HG03460 (cell line): ENCODE results near the gene WIPI1.
"Not testable (repeated sequence)": the region's sequence is repeated elsewhere in the genome, so short reads cannot be mapped to it uniquely, and the experiment has no call there.

Experiments
- ATAC-seq: cut with Tn5 transposase; IDR thresholded peaks from one replicate; pipeline ENCODE4 v1.9.1; 2021; ENCODE audit not compliant: unreplicated experiment

WIPI1 gene

GRCh38 chr17:68457168-68457538, at the start of gene WIPI1:
Gene WIPI1 (minus strand): TSS chr17:68457496. CDS start chr17:68457421, 75 bp downstream.
- peak; percentile 31 for ATAC-seq

- no peak for ATAC-seq
Measured at GRCh38 chr17:68505951-68506350, 48.7 kb upstream of the WIPI1 start.

DNA sequence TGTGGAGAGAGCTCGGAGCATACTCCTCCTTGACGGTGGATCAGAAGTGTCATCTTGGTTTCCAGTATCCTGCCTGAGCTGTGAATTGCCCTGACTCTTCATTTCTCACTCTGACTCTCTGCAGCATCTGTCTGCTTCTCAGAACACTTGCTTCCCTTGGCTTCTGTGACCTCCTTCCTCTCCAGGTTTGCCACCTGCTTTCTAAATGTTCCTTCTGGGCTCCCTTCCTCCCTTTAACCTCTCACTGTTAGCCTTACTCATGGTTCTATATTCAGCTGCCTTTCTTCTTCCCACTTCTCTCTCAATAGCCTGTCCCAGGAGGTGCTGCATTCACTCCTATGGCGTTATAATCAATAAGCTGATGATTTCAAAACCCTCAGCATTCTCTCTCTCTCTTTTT, 43.8 kb upstream of the WIPI1 start:
- ATAC-seq, result no peak

- no peak for ATAC-seq
Measured at GRCh38 chr17:68499587-68499986, 42.3 kb upstream of the WIPI1 start.

DNA sequence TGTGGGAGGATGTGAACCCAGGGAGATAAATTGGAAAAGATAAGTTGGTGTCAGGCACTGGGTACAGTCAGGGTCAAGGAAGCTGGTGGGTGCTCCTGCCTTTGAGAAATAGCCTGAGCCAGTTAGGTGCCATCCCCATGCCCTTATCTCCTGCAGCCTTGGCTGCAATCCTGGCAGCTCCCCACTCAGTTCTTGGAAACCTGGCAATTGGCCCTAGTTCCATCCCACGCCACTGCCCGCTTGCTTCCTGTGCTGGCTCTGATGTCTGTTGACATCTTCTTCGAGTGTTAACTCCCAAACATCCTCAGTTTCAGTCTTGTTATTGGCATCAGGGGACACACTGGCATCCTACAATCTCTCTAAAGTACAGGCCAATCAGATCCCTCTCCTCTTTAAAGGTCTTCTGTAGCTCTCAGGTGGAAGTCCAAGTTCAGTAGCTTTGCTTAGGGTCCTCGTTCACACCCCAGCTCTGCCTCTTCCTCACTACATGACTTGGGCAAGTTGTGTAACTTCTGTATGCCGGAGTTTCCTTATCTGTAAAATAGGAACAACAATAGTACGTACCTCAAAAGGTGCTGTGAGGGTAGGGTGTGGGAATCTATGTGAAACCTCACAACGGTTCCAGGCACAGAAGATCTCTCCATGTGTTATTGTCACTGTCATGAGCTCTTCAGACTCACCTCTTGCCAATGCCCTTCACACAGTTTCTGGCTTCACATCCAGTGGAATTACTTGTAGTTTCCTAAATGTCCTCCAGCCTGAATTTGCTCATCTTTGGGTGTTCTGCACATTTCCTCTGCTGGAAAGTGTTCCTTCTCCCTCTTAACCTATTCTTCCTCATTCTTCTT, 41.4 kb upstream of the WIPI1 start:
- peak; percentile 29 for ATAC-seq

GRCh38 chr17:68497885-68498319, 40.6 kb upstream of the WIPI1 start:
- ATAC-seq, result peak; percentile 95

- ATAC-seq, result no peak
Measured at GRCh38 chr17:68495081-68495480, 37.8 kb upstream of the WIPI1 start.

GRCh38 chr17:68492394-68493054, 35.2 kb upstream of the WIPI1 start:
- ATAC-seq, result not testable (repeated sequence)

- ATAC-seq, result no peak
Measured at GRCh38 chr17:68491381-68492231, 34.3 kb upstream of the WIPI1 start.

- no peak for ATAC-seq
Measured at GRCh38 chr17:68489919-68490318, 32.6 kb upstream of the WIPI1 start.

DNA sequence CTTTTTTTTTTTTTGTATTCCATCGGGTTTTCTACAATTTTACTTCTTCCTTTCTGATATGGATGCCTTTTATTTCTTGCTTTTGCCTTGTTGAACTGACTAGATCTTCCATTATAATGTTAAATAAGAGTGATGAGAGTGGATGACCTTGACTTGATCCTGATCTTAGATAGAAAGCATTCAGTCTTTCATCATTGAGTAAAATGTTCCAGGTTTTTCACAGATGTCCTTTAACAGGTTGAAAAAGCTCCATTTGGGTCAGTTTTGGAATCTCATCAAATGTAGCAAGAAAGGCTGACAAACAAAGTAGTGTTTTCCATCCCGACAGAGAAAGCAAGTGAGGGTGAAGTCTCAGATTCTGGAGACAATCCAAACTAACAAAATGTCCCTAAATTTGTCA, 27.2 kb upstream of the WIPI1 start:
- ATAC-seq, result no peak

- no peak for ATAC-seq
Measured at GRCh38 chr17:68482576-68483041, 25.3 kb upstream of the WIPI1 start.

- no peak for ATAC-seq
Measured at GRCh38 chr17:68480885-68481284, 23.6 kb upstream of the WIPI1 start.

DNA sequence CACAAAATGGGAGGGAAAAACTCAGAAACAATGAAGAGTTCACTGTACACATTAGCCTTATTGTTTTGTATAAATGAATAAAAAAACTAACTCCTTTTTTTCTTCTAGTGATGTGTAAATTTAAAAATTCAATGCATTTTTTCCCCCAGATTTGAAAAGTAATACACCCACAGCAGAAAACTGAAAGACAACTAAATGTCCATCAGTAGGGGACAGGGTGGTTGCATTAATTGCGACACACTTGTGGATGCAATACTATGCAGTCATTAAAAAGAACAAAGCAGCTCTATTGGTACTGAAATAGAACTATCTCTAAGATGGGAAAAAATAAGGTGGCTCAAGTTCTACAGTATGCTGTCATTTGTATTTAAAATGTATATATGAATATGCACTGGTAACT, 13.7 kb upstream of the WIPI1 start:
- ATAC-seq, result no peak

DNA sequence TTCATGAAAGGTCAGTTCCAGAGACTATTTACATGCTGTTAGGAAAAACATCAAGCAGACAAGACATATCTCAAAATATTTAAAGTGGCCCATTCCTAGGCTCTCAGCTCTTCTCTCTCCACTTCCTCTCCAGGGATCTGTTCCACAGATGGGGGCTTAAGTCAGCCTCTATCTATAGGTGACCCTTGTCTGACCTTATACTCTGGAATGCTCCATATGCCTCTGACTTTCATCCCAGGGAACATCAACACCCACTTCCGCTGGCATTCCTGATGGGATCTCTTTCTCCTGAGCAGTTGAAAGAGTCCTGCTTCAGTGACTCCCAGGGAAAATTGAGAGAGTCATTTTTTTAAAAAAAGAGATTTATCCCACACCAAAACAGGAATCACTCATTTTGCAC, 11.5 kb upstream of the WIPI1 start:
- ATAC-seq, result no peak

GRCh38 chr17:68468334-68468733, 11.0 kb upstream of the WIPI1 start:
- no peak for ATAC-seq

DNA sequence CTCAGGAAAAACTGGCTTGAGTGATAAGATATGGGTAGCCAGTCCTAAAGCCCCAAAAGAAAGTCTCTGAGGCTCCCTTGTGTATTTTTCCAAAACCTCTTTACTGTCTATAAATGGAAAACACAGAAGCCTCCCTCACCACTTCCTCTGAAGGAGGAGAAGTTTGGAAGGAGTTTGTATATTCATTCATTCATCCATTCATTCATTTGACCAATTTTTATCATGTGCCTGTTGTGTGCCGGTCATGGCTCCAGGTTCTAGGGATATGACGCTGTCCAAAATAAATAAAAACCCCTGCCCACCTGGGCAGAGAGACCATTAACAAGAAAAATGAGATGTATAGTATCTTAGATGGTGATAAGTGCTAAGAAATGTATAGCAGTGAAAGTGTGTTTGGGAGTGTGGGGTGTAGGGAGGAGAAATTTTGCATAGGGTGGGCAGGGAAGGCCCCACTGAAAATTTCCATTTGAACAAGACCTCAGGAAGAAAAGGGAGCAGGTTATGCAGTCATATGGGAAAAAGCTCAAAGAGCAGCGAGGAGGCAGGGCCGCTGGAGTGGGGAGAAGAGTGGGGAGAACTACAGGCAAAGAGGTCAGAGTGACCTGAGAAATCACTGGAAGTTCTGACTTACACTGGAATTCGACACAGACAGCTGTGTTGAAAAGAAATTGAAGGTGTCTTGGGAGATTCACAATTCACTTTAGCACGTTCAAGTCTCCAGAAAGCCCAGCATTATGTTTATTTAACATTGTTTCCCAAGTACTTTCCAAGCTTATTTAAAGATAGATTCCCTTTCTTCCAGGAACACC, 6.1 kb upstream of the WIPI1 start:
- ATAC-seq, result no peak

- no peak for ATAC-seq
Measured at GRCh38 chr17:68462381-68463210, 5.3 kb upstream of the WIPI1 start.

DNA sequence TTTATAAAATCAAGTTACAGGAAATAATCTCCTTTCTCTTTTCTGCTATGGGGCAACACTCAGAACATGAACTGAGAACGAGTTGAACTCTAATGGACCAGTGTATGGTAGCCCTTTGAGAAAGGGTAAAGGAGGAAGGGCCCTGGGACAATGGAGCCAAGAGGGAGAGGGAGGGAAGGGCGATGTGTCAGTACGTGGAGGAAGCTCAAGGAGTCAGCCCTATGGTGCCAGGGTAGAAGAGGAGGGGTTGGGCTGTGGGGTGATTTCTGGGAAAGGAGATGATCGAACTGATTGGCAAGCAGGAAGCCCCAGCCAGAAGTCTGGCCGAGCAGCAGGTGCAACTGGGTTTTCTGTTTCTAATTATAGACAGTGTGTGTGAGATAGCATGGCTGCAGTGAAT, 4.3 kb upstream of the WIPI1 start:
- no peak for ATAC-seq

- no peak for ATAC-seq
Measured at GRCh38 chr17:68461122-68461539, 3.8 kb upstream of the WIPI1 start.
